Measurements from ENCODE around the gene PLSCR1.

DNA sequence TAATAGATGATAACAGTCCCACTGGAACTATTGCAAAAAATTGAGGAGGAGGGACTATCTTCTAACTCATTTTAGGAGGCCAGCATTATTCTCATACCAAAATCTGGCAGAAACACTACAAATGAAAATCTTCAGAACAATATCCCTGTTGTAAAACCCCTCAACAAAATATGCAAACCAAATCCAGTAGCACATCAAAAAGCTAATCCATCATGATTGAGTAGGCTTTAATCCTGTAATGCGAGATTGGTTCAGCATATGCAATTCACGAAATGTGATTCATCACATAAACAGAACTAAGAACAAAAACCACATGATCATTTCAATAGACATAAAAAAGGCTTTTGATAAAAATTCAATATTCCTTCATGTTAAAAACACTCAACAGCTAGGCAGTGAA lies 51.2 kb downstream of the PLSCR1 start:
- TF ChIP-seq USF2 (IDR thresholded peaks at IDR 0.05) = no peak
- TF ChIP-seq, protein P1, sequence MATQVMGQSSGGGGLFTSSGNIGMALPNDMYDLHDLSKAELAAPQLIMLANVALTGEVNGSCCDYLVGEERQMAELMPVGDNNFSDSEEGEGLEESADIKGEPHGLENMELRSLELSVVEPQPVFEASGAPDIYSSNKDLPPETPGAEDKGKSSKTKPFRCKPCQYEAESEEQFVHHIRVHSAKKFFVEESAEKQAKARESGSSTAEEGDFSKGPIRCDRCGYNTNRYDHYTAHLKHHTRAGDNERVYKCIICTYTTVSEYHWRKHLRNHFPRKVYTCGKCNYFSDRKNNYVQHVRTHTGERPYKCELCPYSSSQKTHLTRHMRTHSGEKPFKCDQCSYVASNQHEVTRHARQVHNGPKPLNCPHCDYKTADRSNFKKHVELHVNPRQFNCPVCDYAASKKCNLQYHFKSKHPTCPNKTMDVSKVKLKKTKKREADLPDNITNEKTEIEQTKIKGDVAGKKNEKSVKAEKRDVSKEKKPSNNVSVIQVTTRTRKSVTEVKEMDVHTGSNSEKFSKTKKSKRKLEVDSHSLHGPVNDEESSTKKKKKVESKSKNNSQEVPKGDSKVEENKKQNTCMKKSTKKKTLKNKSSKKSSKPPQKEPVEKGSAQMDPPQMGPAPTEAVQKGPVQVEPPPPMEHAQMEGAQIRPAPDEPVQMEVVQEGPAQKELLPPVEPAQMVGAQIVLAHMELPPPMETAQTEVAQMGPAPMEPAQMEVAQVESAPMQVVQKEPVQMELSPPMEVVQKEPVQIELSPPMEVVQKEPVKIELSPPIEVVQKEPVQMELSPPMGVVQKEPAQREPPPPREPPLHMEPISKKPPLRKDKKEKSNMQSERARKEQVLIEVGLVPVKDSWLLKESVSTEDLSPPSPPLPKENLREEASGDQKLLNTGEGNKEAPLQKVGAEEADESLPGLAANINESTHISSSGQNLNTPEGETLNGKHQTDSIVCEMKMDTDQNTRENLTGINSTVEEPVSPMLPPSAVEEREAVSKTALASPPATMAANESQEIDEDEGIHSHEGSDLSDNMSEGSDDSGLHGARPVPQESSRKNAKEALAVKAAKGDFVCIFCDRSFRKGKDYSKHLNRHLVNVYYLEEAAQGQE (IDR thresholded peaks at IDR 0.05) = no peak
- TF ChIP-seq BHLHE40 (IDR thresholded peaks at IDR 0.05; ENCODE audit: low read depth, low read length) = no peak
- TF ChIP-seq CBX8 (IDR thresholded peaks at IDR 0.05) = no peak
- TF ChIP-seq CEBPB (IDR thresholded peaks at IDR 0.05) = no peak
- no peak for TF ChIP-seq RNF2 (IDR thresholded peaks at IDR 0.05; ENCODE audit: borderline replicate concordance, low read depth)
- TF ChIP-seq POLR2A (IDR thresholded peaks at IDR 0.05; ENCODE audit: low read length) = no peak
- no peak for TF ChIP-seq CTCF (IDR thresholded peaks at IDR 0.05)
- no peak for TF ChIP-seq HDAC2 (IDR thresholded peaks at IDR 0.05)
- TF ChIP-seq EP300 (IDR thresholded peaks at IDR 0.05) = no peak

Measured in A549 (cell line).